Measurements from ENCODE around the gene CTNNBL1.

DNA sequence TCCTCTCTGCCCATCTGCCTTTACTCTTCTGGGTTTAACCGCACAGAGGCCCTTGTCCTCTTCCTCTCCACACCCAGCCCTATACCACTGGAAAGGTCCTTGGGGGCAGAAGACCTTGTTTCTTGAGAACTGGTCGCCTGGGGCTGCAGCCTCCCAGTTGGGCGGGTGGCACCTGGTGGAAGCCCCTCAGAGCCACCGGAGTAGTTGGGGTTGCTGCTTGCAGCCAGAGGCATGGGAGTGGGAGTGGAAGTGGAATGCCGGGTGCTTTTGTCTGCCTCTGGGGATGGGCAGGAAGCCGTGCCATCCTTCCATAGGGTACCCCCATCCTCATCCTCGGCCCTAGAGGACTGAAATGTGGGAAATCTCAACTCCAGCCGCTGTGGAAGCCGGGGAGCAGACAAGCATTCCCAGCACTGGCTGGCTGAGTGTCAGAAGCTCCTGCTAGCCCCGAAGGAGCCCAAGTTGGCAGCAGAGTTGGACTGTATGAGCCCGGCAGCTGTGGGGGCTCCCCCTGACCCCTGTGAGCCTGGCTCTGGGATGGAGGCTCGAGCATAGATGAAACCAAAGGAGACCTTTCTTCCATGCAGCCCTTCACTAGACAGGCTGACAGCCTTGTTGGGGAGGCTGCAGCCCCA is 210.3 kb downstream of the CTNNBL1 start:
- TF ChIP-seq, protein P1, sequence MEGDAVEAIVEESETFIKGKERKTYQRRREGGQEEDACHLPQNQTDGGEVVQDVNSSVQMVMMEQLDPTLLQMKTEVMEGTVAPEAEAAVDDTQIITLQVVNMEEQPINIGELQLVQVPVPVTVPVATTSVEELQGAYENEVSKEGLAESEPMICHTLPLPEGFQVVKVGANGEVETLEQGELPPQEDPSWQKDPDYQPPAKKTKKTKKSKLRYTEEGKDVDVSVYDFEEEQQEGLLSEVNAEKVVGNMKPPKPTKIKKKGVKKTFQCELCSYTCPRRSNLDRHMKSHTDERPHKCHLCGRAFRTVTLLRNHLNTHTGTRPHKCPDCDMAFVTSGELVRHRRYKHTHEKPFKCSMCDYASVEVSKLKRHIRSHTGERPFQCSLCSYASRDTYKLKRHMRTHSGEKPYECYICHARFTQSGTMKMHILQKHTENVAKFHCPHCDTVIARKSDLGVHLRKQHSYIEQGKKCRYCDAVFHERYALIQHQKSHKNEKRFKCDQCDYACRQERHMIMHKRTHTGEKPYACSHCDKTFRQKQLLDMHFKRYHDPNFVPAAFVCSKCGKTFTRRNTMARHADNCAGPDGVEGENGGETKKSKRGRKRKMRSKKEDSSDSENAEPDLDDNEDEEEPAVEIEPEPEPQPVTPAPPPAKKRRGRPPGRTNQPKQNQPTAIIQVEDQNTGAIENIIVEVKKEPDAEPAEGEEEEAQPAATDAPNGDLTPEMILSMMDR (IDR thresholded peaks at IDR 0.05): no peak
- no peak for TF ChIP-seq POLR2A (IDR thresholded peaks at IDR 0.05)
